ENCODE data around the gene TMPRSS6. TPM values are rescaled to one million over a fixed set of nuclear protein-coding genes. Genes with fewer than 3 reads are reported as not detected.

The TMPRSS6 gene
- polyA plus RNA-seq, 1 experiment: not detected

- no peak for DNase-seq (ENCODE audit: low read depth)
- CTCF ChIA-PET: interaction anchor here (0.9 kb wide), 1 partner anchor 18 kb away, joined by 4 read pairs; no protein-coding TSS in a partner anchor
- POLR2A ChIA-PET: no interaction called here
Measured at GRCh38 chr22:37127350-37127878, 17.9 kb upstream of the TMPRSS6 start.

DNA sequence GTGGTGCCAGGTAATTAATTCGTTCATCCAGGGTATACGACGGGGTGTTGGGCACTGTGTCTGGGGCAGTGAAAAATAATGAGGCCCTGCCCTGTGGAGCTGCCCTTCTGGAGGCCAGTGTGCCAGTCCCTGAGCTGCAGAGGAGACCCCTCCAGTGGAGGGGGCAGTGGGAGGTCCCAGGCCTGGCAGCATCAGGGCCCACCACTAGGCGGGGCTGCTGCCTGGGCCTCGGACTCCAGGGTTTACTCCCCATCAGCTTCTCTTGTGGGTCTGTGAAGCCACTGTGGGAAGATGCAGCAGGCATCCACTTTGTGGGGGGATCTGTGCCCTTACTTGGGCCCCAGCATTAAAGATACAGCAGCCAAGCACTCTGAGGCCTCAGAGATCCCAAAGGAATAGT, 17.4 kb upstream of the TMPRSS6 start:
- Histone ChIP-seq H3K36me3 (ENCODE audit: control insufficient read depth, insufficient read depth, low read length) (no peaks in the 10 kb centered on the region), H3K27me3 (ENCODE audit: control insufficient read depth, insufficient read depth, low read length) (peaks cover under 1% of the 10 kb centered on the region; the same call in 1 of the 2 replicates), H3K4me3 (ENCODE audit: low read depth, low read length) (no peak overlapping the region)
- ChIA-PET POLR2A (no interaction called here), CTCF (interaction anchor here (0.9 kb wide), 1 partner anchor 18 kb away, joined by 4 read pairs; no protein-coding TSS in a partner anchor)
- 0 out of 2 replicates have a peak, but pooled peaks have one; percentile 35 for TF ChIP-seq CTCF (IDR thresholded peaks at IDR 0.05; ENCODE audit: insufficient read depth, low read depth, low read length)
- DNase-seq (ENCODE audit: low read depth): no peak

More at GRCh38 chr22:37127350-37127878, 17.9 kb upstream of the TMPRSS6 start:
- H3K36me3 ChIP-seq (ENCODE audit: control insufficient read depth, insufficient read depth, low read length): no peaks in the 10 kb centered on the region
- peaks cover 2% of the 10 kb centered on the region; the same call in 1 of the 2 replicates for H3K27me3 ChIP-seq (ENCODE audit: control insufficient read depth, insufficient read depth, low read length)
- H3K4me3 ChIP-seq (ENCODE audit: low read depth, low read length): no peak overlapping the region
- TF ChIP-seq CTCF (IDR thresholded peaks at IDR 0.05; ENCODE audit: insufficient read depth, low read depth, low read length): no peak

- ChIA-PET POLR2A (no interaction called here), CTCF (interaction anchor here (0.9 kb wide), 1 partner anchor 19 kb away, joined by 4 read pairs; no protein-coding TSS in a partner anchor)
- TF ChIP-seq CTCF (IDR thresholded peaks at IDR 0.05; ENCODE audit: insufficient read depth, low read depth, low read length): no peak
- Histone ChIP-seq H3K27me3 (ENCODE audit: control insufficient read depth, insufficient read depth, low read length) (no peaks in the 10 kb centered on the region), H3K4me3 (ENCODE audit: low read depth, low read length) (no peak overlapping the region), H3K36me3 (ENCODE audit: control insufficient read depth, insufficient read depth, low read length) (no peaks in the 10 kb centered on the region)
- DNase-seq (ENCODE audit: low read depth): no peak
Measured at GRCh38 chr22:37126383-37126782, 16.9 kb upstream of the TMPRSS6 start.

- Histone ChIP-seq H3K4me3 (ENCODE audit: low read depth, low read length) (no peak overlapping the region), H3K27me3 (ENCODE audit: control insufficient read depth, insufficient read depth, low read length) (peaks cover 5% of the 10 kb centered on the region), H3K36me3 (ENCODE audit: control insufficient read depth, insufficient read depth, low read length) (no peaks in the 10 kb centered on the region)
- no peak for TF ChIP-seq CTCF (IDR thresholded peaks at IDR 0.05; ENCODE audit: insufficient read depth, low read depth, low read length)
- POLR2A ChIA-PET: no interaction called here
- CTCF ChIA-PET: interaction anchor here (0.7 to 1.2 kb wide), 4 partner anchors 47 to 611 kb away, joined by 3 to 6 read pairs (median 3); no protein-coding TSS in a partner anchor
- DNase-seq (ENCODE audit: low read depth): no peak
Measured at GRCh38 chr22:37123649-37124048, 14.1 kb upstream of the TMPRSS6 start.

DNA sequence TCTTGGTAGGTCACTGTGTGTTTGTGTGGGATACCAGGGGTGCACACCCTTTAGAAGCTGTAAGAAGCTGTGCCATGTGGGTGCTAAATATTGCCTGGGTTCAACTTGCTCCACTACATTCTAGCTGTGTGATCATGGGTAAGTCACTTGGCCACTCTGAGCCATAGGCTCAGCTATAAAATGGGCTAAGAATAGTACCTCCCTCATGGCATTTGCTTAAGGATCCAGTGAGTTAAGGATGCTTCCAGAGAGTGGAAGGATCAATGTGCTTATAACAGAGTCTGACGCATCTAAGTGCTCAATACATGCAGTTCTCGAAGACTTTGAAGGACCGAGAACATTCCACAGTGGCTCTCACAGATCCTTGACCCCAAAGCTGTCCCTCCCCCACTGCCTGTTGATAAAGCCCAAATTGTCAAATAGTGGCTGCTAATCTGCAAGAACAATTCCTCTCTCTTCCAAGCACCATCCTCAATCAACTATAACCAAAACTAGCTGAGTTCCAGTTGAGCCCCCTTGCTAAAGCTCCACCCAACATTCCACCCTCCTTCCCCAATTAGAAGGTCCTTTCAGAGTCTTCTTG, 13.2 kb upstream of the TMPRSS6 start:
- TF ChIP-seq CTCF (IDR thresholded peaks at IDR 0.05; ENCODE audit: insufficient read depth, low read depth, low read length): no peak
- peaks cover 5% of the 10 kb centered on the region for H3K27me3 ChIP-seq (ENCODE audit: control insufficient read depth, insufficient read depth, low read length)

More for the DNA sequence above, 13.2 kb upstream of the TMPRSS6 start:
- no peaks in the 10 kb centered on the region for H3K36me3 ChIP-seq (ENCODE audit: control insufficient read depth, insufficient read depth, low read length)
- ChIA-PET CTCF (interaction anchor here (1.2 kb wide), 1 partner anchor 77 kb away, joined by 6 read pairs; no protein-coding TSS in a partner anchor), POLR2A (interaction anchor here (0.6 kb wide), 1 partner anchor 74 kb away, joined by 4 read pairs; no protein-coding TSS in a partner anchor)
- DNase-seq (ENCODE audit: low read depth): no peak
- H3K4me3 ChIP-seq (ENCODE audit: low read depth, low read length): no peak overlapping the region

All from BJ (cell line).